Progenitor cell of endocrine pancreas (in vitro differentiated cells): Measurements from ENCODE around the gene ARMC3. TPM values are rescaled to one million over a fixed set of nuclear protein-coding genes. Genes with fewer than 3 reads are reported as not detected.

Source experiments
- DNase-seq: peaks from one replicate; pipeline ENCODE4 v3.0.0; 2021; ENCODE audit warnings: low spot score; ENCODE audit not compliant: unreplicated experiment
- H3K27ac Mint-ChIP-seq: 2 replicates; pipeline ENCODE4 v1.8.0; 2021; ENCODE audit warnings: mild to moderate bottlenecking, moderate library complexity, mixed read lengths
- H3K27me3 Mint-ChIP-seq: 2 replicates; pipeline ENCODE4 v1.8.0; 2021; ENCODE audit warnings: mixed read lengths
- H3K36me3 Mint-ChIP-seq: 2 replicates; pipeline ENCODE4 v1.8.0; 2022; ENCODE audit warnings: mixed read lengths; ENCODE audit not compliant: insufficient read depth
- H3K4me1 Mint-ChIP-seq: 2 replicates; pipeline ENCODE4 v1.8.0; 2021; ENCODE audit warnings: low read depth, mixed read lengths
- H3K4me3 Mint-ChIP-seq: 2 replicates; pipeline ENCODE4 v1.8.0; 2021; ENCODE audit warnings: low read depth, mild to moderate bottlenecking, moderate library complexity, mixed read lengths
- H3K9me3 Mint-ChIP-seq: 2 replicates; pipeline ENCODE4 v1.8.0; 2021; ENCODE audit warnings: low read depth, mixed read lengths
- total RNA-seq: library from RNA; stranded (reverse); gene quantifications from 2 replicates; pipeline ENCODE4 v1.2.1, GENCODE V29; 2021
- TF ChIP-seq, protein P1 (sequence below): fragments of 200-600 bp; sonication (generic); IDR thresholded peaks from one replicate; pipeline ENCODE4 v1.5.0; 2021; ENCODE audit warnings: antibody characterized with exemption, mild to moderate bottlenecking; ENCODE audit not compliant: unreplicated experiment

ARMC3 gene
- total RNA-seq, 1 donor from 2014 or later = 7.9 TPM

DNA sequence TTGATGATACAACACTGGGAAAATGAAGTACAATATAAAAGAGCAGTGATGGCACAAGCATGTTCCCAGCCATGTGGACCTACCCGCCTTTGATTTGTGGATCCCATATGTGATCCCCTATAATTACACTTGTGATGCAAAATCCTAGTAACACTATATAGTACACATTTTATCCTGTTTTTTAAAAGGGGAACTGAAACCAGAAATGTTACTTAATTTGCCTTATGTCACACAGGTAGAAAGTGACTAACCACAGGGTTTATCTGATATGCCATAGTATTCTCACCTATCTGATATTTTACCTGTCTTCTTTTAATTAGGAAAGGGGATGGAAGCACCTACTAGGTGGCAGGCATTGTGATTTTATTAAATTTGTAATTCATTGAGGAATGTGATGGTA is 35.0 kb downstream of the ARMC3 start:
- Mint-ChIP-seq H3K9me3 (no peaks in the 10 kb centered on the region), H3K36me3 (no peaks in the 10 kb centered on the region), H3K4me1 (peaks cover 12% of the 10 kb centered on the region), H3K27me3 (no peaks in the 10 kb centered on the region), H3K27ac (no peak overlapping the region), H3K4me3 (no peak overlapping the region)
- TF ChIP-seq, protein P1, sequence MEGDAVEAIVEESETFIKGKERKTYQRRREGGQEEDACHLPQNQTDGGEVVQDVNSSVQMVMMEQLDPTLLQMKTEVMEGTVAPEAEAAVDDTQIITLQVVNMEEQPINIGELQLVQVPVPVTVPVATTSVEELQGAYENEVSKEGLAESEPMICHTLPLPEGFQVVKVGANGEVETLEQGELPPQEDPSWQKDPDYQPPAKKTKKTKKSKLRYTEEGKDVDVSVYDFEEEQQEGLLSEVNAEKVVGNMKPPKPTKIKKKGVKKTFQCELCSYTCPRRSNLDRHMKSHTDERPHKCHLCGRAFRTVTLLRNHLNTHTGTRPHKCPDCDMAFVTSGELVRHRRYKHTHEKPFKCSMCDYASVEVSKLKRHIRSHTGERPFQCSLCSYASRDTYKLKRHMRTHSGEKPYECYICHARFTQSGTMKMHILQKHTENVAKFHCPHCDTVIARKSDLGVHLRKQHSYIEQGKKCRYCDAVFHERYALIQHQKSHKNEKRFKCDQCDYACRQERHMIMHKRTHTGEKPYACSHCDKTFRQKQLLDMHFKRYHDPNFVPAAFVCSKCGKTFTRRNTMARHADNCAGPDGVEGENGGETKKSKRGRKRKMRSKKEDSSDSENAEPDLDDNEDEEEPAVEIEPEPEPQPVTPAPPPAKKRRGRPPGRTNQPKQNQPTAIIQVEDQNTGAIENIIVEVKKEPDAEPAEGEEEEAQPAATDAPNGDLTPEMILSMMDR = no peak
- no peak for DNase-seq

DNA sequence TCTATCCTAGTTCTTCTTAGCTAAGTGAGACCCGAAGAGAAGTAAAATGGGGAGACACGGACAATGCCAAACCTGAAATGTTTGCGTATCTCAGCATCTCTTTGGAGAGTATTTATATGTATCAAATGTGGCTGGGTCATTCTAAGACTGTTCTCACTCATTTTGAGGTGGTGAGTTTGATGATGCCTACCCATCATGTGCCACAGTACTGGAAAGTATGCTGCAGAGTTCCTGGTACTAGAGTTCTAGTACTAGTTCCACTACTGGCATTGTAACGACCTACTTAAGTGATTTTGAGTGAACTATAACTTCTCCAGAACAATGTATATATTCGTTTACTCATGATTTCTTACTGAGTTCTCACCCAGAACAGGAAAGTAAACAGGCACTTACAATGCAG is 41.9 kb downstream of the ARMC3 start:
- H3K27ac Mint-ChIP-seq = no peak overlapping the region
- H3K4me3 Mint-ChIP-seq = no peak overlapping the region
- peaks cover 1% of the 10 kb centered on the region for H3K36me3 Mint-ChIP-seq
- no peaks in the 10 kb centered on the region for H3K27me3 Mint-ChIP-seq
- DNase-seq = no peak
- H3K9me3 Mint-ChIP-seq = no peaks in the 10 kb centered on the region
- TF ChIP-seq, protein P1 = no peak
- H3K4me1 Mint-ChIP-seq = peaks cover 9% of the 10 kb centered on the region

DNA sequence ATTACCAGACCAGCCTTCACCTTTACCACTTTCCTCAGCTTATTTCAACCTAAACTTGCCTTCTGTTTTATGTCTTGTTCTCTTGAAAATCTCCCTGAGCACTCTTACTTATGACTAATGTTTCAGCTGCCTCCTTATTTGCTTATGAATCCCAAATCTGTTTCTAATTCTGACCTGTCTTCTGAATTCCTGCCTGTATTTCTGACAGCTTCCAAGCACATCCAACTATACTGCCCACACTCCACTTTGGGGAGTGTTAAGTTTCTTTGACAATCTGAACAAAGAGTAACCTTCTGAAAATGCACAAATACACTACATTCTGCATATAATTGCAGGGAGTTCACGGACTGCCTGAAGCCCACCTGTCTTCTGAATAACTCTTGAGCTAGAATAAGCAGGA is 48.7 kb downstream of the ARMC3 start:
- Mint-ChIP-seq H3K27ac (no peak overlapping the region), H3K36me3 (no peaks in the 10 kb centered on the region), H3K9me3 (no peaks in the 10 kb centered on the region), H3K27me3 (no peaks in the 10 kb centered on the region), H3K4me1 (peaks cover 6% of the 10 kb centered on the region), H3K4me3 (no peak overlapping the region)
- TF ChIP-seq, protein P1 = no peak
- no peak for DNase-seq

DNA sequence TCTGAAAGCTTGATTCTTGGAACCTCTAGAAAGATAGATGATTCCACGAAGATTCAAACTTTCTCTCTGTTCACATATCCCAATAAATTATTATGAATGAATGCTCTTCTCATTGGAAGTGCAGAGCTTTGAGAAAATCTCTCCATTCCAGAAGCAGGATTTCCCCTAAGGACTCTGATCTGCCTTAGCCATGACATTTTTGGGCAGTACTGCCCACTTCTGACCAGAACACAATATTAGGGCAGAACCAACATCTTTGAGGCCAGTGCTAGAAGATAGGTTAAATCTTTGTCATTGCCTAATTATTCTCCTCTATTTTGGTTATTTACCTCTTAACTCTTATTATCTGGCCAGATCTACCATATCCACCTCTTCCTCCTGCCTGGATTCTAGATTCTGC is 49.9 kb downstream of the ARMC3 start:
- H3K36me3 Mint-ChIP-seq = no peaks in the 10 kb centered on the region
- H3K4me3 Mint-ChIP-seq = no peak overlapping the region
- no peaks in the 10 kb centered on the region for H3K9me3 Mint-ChIP-seq
- no peak overlapping the region for H3K27ac Mint-ChIP-seq
- H3K4me1 Mint-ChIP-seq = peaks cover 6% of the 10 kb centered on the region
- H3K27me3 Mint-ChIP-seq = no peaks in the 10 kb centered on the region
- TF ChIP-seq, protein P1 = no peak
- no peak for DNase-seq

DNA sequence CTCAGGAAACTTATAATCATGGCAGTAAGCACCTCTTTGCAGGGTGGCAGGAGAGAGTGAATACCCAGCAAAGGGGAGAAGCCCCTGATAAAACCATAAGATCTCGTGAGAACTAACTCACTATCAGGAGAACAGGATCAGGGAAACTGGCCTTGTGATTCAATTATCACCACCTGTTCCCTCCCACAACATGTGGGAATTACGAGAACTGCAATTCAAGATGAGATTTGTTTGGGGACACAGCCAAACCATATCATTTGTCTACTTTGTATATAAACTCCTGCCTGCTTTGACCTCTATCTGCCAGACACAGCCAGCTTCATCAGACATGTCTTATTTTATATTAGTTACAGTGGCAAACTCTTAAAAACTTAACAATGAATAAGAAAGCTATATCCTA is 50.4 kb downstream of the ARMC3 start:
- H3K27me3 Mint-ChIP-seq = no peaks in the 10 kb centered on the region
- TF ChIP-seq, protein P1 = no peak
- no peak for DNase-seq
- H3K4me1 Mint-ChIP-seq = peaks cover 6% of the 10 kb centered on the region
- H3K4me3 Mint-ChIP-seq = no peak overlapping the region
- H3K27ac Mint-ChIP-seq = no peak overlapping the region
- no peaks in the 10 kb centered on the region for H3K9me3 Mint-ChIP-seq
- no peaks in the 10 kb centered on the region for H3K36me3 Mint-ChIP-seq

DNA sequence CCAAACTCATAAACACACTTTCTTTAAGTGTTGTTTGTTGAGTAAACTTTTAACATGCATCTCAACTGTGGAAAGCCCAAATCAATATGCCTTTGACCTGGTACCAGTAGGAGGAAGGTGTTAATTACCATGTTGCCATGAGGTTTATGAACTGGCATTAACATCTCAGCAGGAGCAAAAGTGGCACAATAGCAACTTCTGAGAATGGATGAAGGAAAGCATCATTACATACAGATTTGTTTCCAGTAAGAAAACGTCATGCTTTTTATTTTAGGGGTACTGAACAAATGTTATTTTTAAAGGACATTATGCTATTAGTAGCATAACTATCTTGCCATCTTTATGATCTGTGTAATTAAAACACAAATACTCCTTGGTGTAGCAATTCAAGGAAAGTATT is 51.1 kb downstream of the ARMC3 start:
- no peaks in the 10 kb centered on the region for H3K36me3 Mint-ChIP-seq
- peaks cover 6% of the 10 kb centered on the region for H3K4me1 Mint-ChIP-seq
- H3K4me3 Mint-ChIP-seq = no peak overlapping the region
- H3K9me3 Mint-ChIP-seq = no peaks in the 10 kb centered on the region
- no peak for DNase-seq
- H3K27ac Mint-ChIP-seq = no peak overlapping the region
- TF ChIP-seq, protein P1 = no peak
- no peaks in the 10 kb centered on the region for H3K27me3 Mint-ChIP-seq
